Measurements from ENCODE around the gene SSBP3. TPM values are rescaled to one million over a fixed set of nuclear protein-coding genes. Genes with fewer than 3 reads are reported as not detected.

Gene SSBP3
- total and polyA plus RNA-seq, 2 experiments from 2014 or later, result 47.4 to 68.6 TPM

DNA sequence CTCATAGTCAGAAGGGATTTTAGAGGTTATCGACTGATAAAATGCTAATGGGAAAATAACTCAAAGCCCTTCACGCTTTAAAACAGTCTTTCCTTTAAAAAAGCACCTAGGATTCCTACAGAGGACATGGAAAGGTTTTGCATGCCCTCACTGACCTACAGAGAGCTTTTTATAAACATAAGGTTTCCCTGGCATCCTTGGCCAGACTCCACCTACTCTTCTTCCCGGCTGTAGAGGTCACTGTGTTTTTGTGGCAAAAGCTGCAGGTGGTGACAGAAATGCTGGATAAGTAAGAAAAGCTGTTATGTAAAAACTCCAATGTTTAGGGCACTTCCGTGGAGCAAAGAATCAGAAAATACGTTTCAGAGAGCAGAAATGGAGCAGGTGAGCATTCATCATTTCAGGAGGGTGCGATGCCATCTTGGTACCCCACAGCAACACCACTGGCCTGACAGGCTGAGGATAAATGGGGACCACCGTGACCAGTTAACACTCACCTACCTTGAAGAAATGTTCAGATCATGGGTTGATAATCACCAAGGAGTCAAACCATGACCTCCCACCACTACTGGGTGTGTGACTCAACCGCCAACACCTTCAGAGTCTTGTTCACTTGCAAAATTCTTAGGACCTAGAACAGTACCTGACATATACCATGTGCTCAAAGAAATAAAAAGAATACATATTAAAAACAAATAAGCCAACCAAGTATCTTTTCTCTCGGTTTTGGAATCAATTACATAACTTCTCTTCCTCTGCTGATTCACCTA, 46.6 kb downstream of the SSBP3 start:
- Histone ChIP-seq H3K27ac (ENCODE audit: low read depth) (no peak overlapping the region; the same call in 1 of the 2 replicates), H3K9me2 (ENCODE audit: insufficient read depth) (no peaks in the 10 kb centered on the region), H3F3A (replicated peaks; ENCODE audit: low read depth) (peaks cover 2% of the 10 kb centered on the region; the same call in 1 of the 2 replicates), H3K36me3 (ENCODE audit: insufficient read depth) (no peaks in the 10 kb centered on the region), H3K4me3 (no peak overlapping the region), H4K20me1 (replicated peaks; ENCODE audit: insufficient read depth) (peaks cover 54% of the 10 kb centered on the region), H3K4me2 (no peak overlapping the region), H3K27me3 (ENCODE audit: insufficient read depth) (no peaks in the 10 kb centered on the region), H3K4me1 (ENCODE audit: insufficient read depth) (peaks cover 79% of the 10 kb centered on the region), H2AFZ (no peak overlapping the region), H3K79me2 (replicated peaks; ENCODE audit: insufficient read depth) (peaks cover 100% of the 10 kb centered on the region)
- Mint-ChIP-seq H3K4me3 (no peak overlapping the region), H3K36me3 (ENCODE audit: low read depth) (peaks cover 10% of the 10 kb centered on the region), H3K9me3 (no peaks in the 10 kb centered on the region), H3K27me3 (ENCODE audit: insufficient read depth, low read depth, poor library complexity) (peaks cover 25% of the 10 kb centered on the region), H3K27ac (no peak overlapping the region), H3K4me1 (peaks cover 89% of the 10 kb centered on the region)
- TF ChIP-seq, protein P1, sequence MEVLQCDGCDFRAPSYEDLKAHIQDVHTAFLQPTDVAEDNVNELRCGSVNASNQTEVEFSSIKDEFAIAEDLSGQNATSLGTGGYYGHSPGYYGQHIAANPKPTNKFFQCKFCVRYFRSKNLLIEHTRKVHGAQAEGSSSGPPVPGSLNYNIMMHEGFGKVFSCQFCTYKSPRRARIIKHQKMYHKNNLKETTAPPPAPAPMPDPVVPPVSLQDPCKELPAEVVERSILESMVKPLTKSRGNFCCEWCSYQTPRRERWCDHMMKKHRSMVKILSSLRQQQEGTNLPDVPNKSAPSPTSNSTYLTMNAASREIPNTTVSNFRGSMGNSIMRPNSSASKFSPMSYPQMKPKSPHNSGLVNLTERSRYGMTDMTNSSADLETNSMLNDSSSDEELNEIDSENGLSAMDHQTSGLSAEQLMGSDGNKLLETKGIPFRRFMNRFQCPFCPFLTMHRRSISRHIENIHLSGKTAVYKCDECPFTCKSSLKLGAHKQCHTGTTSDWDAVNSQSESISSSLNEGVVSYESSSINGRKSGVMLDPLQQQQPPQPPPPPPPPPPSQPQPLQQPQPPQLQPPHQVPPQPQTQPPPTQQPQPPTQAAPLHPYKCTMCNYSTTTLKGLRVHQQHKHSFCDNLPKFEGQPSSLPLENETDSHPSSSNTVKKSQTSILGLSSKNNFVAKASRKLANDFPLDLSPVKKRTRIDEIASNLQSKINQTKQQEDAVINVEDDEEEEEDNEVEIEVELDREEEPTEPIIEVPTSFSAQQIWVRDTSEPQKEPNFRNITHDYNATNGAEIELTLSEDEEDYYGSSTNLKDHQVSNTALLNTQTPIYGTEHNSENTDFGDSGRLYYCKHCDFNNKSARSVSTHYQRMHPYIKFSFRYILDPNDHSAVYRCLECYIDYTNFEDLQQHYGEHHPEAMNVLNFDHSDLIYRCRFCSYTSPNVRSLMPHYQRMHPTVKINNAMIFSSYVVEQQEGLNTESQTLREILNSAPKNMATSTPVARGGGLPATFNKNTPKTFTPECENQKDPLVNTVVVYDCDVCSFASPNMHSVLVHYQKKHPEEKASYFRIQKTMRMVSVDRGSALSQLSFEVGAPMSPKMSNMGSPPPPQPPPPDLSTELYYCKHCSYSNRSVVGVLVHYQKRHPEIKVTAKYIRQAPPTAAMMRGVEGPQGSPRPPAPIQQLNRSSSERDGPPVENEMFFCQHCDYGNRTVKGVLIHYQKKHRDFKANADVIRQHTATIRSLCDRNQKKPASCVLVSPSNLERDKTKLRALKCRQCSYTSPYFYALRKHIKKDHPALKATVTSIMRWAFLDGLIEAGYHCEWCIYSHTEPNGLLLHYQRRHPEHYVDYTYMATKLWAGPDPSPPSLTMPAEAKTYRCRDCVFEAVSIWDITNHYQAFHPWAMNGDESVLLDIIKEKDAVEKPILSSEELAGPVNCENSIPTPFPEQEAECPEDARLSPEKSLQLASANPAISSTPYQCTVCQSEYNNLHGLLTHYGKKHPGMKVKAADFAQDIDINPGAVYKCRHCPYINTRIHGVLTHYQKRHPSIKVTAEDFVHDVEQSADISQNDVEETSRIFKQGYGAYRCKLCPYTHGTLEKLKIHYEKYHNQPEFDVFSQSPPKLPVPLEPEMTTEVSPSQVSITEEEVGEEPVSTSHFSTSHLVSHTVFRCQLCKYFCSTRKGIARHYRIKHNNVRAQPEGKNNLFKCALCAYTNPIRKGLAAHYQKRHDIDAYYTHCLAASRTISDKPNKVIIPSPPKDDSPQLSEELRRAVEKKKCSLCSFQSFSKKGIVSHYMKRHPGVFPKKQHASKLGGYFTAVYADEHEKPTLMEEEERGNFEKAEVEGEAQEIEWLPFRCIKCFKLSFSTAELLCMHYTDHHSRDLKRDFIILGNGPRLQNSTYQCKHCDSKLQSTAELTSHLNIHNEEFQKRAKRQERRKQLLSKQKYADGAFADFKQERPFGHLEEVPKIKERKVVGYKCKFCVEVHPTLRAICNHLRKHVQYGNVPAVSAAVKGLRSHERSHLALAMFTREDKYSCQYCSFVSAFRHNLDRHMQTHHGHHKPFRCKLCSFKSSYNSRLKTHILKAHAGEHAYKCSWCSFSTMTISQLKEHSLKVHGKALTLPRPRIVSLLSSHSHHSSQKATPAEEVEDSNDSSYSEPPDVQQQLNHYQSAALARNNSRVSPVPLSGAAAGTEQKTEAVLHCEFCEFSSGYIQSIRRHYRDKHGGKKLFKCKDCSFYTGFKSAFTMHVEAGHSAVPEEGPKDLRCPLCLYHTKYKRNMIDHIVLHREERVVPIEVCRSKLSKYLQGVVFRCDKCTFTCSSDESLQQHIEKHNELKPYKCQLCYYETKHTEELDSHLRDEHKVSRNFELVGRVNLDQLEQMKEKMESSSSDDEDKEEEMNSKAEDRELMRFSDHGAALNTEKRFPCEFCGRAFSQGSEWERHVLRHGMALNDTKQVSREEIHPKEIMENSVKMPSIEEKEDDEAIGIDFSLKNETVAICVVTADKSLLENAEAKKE (CRISPR knock-in tag; IDR thresholded peaks at IDR 0.05), result no peak
- TF ChIP-seq, protein P2, sequence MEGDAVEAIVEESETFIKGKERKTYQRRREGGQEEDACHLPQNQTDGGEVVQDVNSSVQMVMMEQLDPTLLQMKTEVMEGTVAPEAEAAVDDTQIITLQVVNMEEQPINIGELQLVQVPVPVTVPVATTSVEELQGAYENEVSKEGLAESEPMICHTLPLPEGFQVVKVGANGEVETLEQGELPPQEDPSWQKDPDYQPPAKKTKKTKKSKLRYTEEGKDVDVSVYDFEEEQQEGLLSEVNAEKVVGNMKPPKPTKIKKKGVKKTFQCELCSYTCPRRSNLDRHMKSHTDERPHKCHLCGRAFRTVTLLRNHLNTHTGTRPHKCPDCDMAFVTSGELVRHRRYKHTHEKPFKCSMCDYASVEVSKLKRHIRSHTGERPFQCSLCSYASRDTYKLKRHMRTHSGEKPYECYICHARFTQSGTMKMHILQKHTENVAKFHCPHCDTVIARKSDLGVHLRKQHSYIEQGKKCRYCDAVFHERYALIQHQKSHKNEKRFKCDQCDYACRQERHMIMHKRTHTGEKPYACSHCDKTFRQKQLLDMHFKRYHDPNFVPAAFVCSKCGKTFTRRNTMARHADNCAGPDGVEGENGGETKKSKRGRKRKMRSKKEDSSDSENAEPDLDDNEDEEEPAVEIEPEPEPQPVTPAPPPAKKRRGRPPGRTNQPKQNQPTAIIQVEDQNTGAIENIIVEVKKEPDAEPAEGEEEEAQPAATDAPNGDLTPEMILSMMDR (conservative IDR thresholded peaks at IDR 0.05; ENCODE audit: low read depth in 2 of 2), result 0 out of 4 replicates have a peak, but pooled peaks of 1 of the 2 experiments have one; percentile 14
- ATAC-seq (no peak), DNase-seq (ENCODE audit: low spot score) (no peak)
